ENCODE results near the gene ARHGAP45. TPM values are rescaled to one million over a fixed set of nuclear protein-coding genes. Genes with fewer than 3 reads are reported as not detected.

ARHGAP45 gene
- total RNA-seq, 2 donors from 2014 or later = 13.2 to 23.4 TPM

- peak; percentile 81 to 90 (median 84) for DNase-seq
- intact Hi-C loops (cut with DNase I) = no loop called here
- 5 to 63% methylated on average over 5 to 56 of the region's 63 CpGs for WGBS, 2 donors
These were observed 40.8 kb upstream of the ARHGAP45 start, which contains the start of gene CNN2 for GRCh38 chr19:1025960-1026782. TSS of gene CNN2 (plus strand) at chr19:1026608. CDS start at chr19:1026662, 54 bp downstream.

GRCh38 chr19:1026783-1027649 is 40.0 kb upstream of the ARHGAP45 start:
- H3K4me3 ChIP-seq = peak overlapping the region; percentile 49 to 78
- H3K9me3 ChIP-seq = no peaks in the 10 kb centered on the region
- TF ChIP-seq CTCF (IDR thresholded peaks at IDR 0.05) = no peak
- no peak for TF ChIP-seq POLR2A (IDR thresholded peaks at IDR 0.05)
- peak overlapping the region; percentile 83 to 94 (median 90) for H3K27ac ChIP-seq
- no peaks in the 10 kb centered on the region for H3K36me3 ChIP-seq (replicated peaks in 1 of 2; ENCODE audit: insufficient read depth in 1 of 2, low read depth in 2 of 2)
- DNase-seq = peak in 1 of 4 donors; percentile 38
- ATAC-seq = no peak
- H3K27me3 ChIP-seq = no peaks in the 10 kb centered on the region
- intact Hi-C loops (cut with DNase I) = no loop called here
- H3K4me1 ChIP-seq = peaks cover 39% of the 10 kb centered on the region
- WGBS, 2 donors = 1% methylated on average over 16 to 36 of the region's 36 CpGs

More at GRCh38 chr19:1025960-1026782, 40.8 kb upstream of the ARHGAP45 start, which contains the start of gene CNN2:
- peak within 1 kb of the TSS; percentile 83 to 94 (median 90) for H3K27ac ChIP-seq
- TF ChIP-seq POLR2A (IDR thresholded peaks at IDR 0.05) (peak; percentile 70 to 91 (median 74)), CTCF (IDR thresholded peaks at IDR 0.05) (no peak)
- no peaks in the 10 kb centered on the region for H3K9me3 ChIP-seq
- peak within 1 kb of the TSS; percentile 49 to 78 for H3K4me3 ChIP-seq
- ATAC-seq = peak; percentile 68
- H3K27me3 ChIP-seq = no peaks in the 10 kb centered on the region
- H3K4me1 ChIP-seq = peaks cover 44% of the 10 kb centered on the region
- H3K36me3 ChIP-seq (replicated peaks in 1 of 2; ENCODE audit: insufficient read depth in 1 of 2, low read depth in 2 of 2) = no peaks in the 10 kb centered on the region

- Histone ChIP-seq H3K4me3 (peak overlapping the region; percentile 49 to 78), H3K27me3 (no peaks in the 10 kb centered on the region), H3K36me3 (replicated peaks in 1 of 2; ENCODE audit: insufficient read depth in 1 of 2, low read depth in 2 of 2) (peaks cover 0 to 5% of the 10 kb centered on the region in 2 donors), H3K4me1 (peaks cover 34% of the 10 kb centered on the region), H3K27ac (peak overlapping the region; percentile 83 to 94 (median 90)), H3K9me3 (no peaks in the 10 kb centered on the region)
- ATAC-seq (no peak), DNase-seq (peak in 1 of 4 donors; percentile 32)
- intact Hi-C loops (cut with DNase I) = no loop called here
- 0 to 5% methylated on average over 2 to 16 of the region's 16 CpGs for WGBS, 2 donors
- TF ChIP-seq POLR2A (IDR thresholded peaks at IDR 0.05) (no peak), CTCF (IDR thresholded peaks at IDR 0.05) (no peak)
These were observed 39.3 kb upstream of the ARHGAP45 start for GRCh38 chr19:1027650-1028061.

GRCh38 chr19:1028062-1028926 is 38.7 kb upstream of the ARHGAP45 start:
- TF ChIP-seq POLR2A (IDR thresholded peaks at IDR 0.05) (peak in 2 of 3 donors; percentile 58 to 62), CTCF (IDR thresholded peaks at IDR 0.05) (no peak)
- DNase-seq = peak; percentile 74 to 85 (median 81)
- ATAC-seq = peak; percentile 73
- Histone ChIP-seq H3K27ac (peak overlapping the region; percentile 83 to 94 (median 90)), H3K4me3 (peak overlapping the region; percentile 49 to 78), H3K27me3 (no peaks in the 10 kb centered on the region), H3K9me3 (no peaks in the 10 kb centered on the region), H3K4me1 (peaks cover 32% of the 10 kb centered on the region), H3K36me3 (replicated peaks in 1 of 2; ENCODE audit: insufficient read depth in 1 of 2, low read depth in 2 of 2) (peaks cover 0 to 5% of the 10 kb centered on the region in 2 donors)
- WGBS, 2 donors = 1% methylated on average over 57 of the region's 58 CpGs; no CpG with 5 or more reads in 1 of the 2 donors
- intact Hi-C loops (cut with DNase I) = no loop called here

Data from body of pancreas (tissue), 4 donors.